Breast epithelium (tissue), 3 donors: ENCODE measurements around the gene GBA2.

Source experiments
- CTCF ChIP-seq, 3 donors: fragments of 450-650 bp; IDR thresholded peaks; one replicate each; pipeline ENCODE4 v1.5.1; 2016 to 2017; ENCODE audit warnings: antibody characterized with exemption in 3 of 3, mild to moderate bottlenecking in 3 of 3, moderate library complexity in 3 of 3
- POLR2AphosphoS5 ChIP-seq, 3 donors: sonication (generic); formaldehyde crosslinking; IDR thresholded peaks; one replicate each; pipeline ENCODE4 v1.6.1; 2017; ENCODE audit warnings: antibody characterized with exemption in 3 of 3

GRCh38 chr9:35791297-35791921 is 42.4 kb upstream of the GBA2 start, which contains the start of gene NPR2:
- no peak for TF ChIP-seq POLR2AphosphoS5 (IDR thresholded peaks at IDR 0.05)
- no peak for TF ChIP-seq CTCF (IDR thresholded peaks at IDR 0.05)
